ENCODE data around the gene MDK.

The MDK gene

DNA sequence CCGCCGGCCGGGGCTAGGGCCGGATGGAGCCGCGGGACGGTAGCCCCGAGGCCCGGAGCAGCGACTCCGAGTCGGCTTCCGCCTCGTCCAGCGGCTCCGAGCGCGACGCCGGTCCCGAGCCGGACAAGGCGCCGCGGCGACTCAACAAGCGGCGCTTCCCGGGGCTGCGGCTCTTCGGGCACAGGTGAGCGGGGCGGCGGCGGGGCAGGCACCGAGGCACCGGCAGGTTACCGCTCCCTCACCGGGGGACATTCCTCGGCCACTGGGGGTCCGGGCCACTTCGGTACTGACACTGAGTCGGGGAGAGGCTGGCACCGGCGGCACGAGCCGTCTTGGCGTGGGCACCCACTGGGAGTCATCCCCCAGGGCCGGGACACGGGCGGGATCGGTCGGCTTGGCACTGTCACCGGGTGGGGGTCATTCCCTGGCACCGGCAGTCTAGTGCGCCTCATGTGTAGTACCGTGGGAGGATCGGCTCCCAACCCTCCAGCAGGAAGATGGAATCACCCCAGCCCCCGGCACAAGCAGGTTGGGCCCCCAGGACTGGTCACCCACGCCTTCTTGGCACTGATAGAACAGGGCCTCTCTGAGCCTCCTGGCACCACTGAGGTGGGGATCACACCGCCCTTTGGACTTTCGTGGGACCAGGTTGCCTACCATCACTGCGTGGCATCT lies 33.7 kb upstream of the MDK start:
- DNase-seq (ENCODE audit: low spot score): no peak

DNA sequence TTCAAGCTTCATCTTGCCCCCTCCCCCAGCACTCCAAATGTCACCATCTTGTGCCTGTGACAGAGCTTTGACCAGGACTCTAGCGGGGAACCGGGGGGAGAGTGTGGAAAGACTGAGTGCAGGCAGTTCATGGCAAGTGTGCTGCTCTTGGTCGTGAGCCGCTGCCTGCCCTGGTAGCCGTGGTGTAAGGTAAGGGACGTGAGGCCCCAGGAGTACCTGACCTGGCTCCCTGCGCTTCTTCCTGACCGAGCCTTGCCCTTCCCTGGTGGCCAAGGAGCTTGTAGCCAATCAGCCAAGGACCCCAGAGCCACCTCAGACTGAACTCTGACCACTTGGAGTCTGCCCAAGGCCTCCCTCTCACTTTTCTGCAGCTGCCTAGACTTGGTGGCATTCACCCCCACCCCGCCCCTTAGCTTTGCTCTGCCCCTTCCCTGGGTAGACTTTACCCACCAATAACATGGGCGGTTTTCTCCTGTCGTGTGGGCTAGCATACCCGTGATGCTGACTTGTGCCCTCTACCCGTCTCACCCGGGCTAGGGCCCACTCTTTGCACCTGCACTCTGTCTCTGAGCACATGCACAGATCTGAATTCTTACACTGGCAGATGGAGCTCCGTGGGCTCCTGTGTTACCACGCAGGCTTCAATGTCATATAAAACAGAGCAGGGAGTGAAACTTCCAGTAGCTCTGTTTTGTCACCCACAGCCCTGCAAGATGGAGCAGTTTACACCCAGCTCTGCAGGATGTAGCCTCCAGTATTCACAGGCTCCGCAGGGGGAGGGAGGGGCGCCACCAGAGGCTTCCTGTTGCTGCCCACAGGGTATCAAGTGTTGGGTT lies 32.7 kb upstream of the MDK start:
- no peak for DNase-seq (ENCODE audit: low spot score)

- no peak for DNase-seq (ENCODE audit: low spot score)
These were observed 30.8 kb upstream of the MDK start for GRCh38 chr11:46350695-46351094.

DNA sequence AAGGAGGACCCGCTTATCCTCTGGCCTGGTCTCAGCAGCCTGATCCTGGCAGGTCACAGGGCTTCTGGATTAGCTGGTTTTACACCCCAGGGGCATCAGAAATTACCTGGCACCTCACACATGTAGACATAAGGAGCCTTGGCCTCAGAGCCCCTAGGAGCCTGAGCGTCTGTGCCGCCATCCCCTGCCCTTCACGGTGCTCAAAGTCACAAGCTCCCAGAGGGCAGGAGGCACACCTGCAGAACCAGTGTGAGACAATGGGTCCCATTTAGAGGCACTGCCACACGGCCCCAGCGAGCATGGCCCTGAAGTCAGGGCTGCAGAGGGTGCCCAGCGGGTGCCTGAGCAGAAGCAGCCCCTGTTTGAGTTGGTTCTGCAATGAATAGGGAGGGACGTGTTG lies 30.3 kb upstream of the MDK start:
- no peak for DNase-seq (ENCODE audit: low spot score)

- no peak for DNase-seq (ENCODE audit: low spot score)
These were observed 29.9 kb upstream of the MDK start for GRCh38 chr11:46351606-46352005.

- peak; percentile 86 for DNase-seq (ENCODE audit: low spot score)
These were observed 29.2 kb upstream of the MDK start for GRCh38 chr11:46352063-46352841.

DNA sequence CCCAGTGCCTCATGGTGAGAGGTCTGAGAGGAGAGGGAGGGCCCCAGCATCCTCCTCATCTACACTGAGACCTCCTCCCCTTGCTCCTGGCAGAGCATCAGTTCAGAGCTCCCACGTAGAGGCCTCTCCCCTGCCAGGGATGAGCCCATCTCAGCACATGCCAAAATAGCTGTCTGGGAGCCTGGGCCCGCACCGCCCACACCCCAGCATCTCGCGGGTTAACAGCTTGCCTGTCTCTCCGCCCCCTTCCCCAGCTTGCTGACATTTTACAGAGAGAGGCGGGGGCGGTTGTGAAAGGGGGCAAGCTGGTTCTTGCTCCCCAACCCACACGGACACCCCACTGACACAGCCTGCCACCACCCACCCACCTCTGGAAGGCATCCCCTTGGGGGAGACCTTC lies 27.8 kb upstream of the MDK start:
- no peak for DNase-seq (ENCODE audit: low spot score)

GRCh38 chr11:46356924-46357482 lies 24.5 kb upstream of the MDK start:
- DNase-seq (ENCODE audit: low spot score): no peak

DNA sequence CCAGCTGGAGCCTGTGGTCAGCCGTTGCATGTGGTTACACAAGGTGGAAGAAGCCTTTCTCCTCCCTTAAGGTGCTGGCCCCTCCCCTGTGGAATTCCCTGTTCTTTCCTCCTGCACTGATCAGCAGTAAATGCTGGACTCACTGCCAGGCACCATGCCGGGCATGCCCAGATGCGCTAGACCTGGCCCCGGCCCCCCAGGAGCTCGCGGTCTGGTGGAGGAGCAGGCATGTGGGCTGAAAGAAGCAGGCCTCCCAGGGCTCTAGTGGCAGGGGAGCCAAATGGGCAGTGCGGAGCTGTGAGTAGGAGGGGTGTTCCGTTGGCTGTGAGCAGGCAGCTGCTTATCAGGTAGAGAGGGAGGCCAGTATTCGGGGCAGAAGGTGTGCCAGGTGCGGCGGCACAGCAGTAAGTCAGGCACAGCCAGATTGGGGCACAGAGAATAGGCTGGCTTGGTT lies 24.0 kb upstream of the MDK start:
- DNase-seq (ENCODE audit: low spot score): no peak

DNA sequence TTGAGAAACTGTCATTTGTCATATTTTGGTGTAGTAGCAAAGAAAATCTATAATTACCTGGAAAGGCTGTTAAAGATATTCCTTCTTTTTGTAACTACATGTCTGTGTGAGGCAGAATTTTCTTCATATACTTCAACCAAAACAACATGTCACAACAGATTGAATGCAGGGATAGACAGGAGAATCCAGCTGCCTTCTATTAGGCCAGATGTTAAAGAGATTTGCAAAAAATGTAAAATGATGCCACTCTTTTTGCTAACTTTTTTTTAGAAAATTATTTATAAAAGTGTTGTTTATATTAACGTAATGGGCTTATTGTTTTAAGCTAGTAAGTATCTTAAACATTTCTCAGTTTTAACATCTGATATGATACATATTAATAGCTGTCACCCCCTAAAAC lies 21.5 kb upstream of the MDK start:
- no peak for DNase-seq (ENCODE audit: low spot score)

- DNase-seq (ENCODE audit: low spot score): no peak
These were observed 20.6 kb upstream of the MDK start for GRCh38 chr11:46360878-46361277.

- DNase-seq (ENCODE audit: low spot score): no peak
These were observed 19.9 kb upstream of the MDK start for GRCh38 chr11:46361283-46362155.

DNA sequence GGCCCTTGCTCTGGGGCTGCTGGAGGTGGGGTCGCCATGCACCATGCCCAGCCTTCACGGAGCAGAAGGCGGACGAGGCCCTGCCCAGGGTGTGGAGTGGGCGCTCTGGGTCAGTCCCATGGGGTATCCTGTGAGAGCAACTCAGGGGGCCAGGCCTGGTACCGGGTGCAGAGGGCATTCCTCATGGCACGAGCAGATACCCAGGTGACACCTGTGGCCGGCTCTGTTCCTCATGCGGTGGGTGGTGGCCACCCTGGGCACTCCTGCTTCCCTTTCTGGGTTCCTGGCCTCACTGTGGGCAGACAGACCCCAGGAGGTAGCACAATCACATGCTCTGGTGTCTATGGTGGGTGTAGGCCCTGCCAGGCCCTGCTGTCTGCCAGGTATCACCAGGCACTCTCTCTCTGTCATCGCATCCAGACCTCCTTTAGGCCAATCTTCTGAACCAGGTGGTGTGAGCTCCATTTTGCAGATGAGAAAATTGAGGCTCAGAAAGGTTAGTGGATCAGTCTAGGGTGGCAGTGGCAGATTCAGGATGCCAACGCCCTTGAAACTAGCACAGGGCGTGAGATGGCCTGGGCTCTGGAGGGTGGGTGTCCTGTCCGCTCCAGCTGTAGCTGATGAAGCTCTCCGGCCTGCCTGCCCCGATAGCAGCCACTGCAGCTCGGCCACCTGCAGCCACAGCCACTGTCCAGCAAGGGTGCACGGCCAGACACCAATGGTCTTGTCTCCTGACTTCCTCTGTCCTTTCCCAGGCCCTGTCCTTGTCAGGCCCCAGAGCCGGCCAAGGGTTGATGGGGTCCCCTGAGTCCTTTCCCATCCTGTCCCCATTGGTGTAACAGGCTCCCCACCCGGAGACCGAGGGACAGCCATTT lies 19.1 kb upstream of the MDK start:
- DNase-seq (ENCODE audit: low spot score): no peak

- DNase-seq (ENCODE audit: low spot score): no peak
These were observed 18.4 kb upstream of the MDK start for GRCh38 chr11:46363031-46363407.

- no peak for DNase-seq (ENCODE audit: low spot score)
These were observed 17.9 kb upstream of the MDK start for GRCh38 chr11:46363455-46364005.

DNA sequence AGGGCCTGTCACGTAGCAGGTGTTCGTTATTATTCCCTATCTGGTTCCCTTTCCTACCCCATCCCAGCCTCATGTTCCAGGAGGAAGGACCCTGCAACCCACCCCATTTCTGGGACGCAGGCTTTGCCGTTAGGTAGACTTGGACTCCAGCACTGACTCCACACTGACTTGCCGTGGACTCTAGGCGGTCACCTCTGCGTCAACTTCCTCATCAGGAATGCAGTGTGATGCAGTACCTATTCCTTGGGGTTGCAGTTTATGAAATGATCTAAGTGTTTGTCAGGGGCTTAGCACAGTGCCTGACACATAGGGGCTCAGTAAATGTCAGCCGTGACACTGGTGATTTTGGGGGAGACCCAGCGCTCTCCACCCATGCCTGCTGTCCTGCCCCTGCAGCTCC lies 17.4 kb upstream of the MDK start:
- DNase-seq (ENCODE audit: low spot score): no peak

DNA sequence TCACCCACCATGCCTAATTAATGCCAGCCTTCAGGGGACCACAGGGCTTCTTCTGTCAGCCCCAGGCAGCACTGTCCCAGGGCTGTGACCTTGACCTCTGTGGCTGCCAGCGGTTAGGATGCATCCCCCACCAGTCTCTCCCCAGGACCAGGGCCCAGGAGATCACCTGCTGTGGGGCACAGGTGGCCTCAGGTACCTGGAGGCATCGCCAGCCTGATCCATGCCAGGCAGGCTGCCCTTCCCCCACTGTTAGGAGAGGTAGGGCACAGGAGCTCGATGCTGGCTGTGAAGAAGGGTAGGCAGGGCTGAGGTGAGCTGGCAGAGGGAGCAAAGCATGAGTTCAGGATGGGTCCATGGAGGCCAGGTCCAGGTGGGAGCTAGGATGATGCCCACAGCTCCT lies 16.7 kb upstream of the MDK start:
- DNase-seq (ENCODE audit: low spot score): no peak

- DNase-seq (ENCODE audit: low spot score): no peak
These were observed 15.2 kb upstream of the MDK start for GRCh38 chr11:46366260-46366659.

- no peak for DNase-seq (ENCODE audit: low spot score)
These were observed 14.8 kb upstream of the MDK start for GRCh38 chr11:46366661-46367161.
